HEK293 (cell line): ENCODE data around the gene TIAM1.

Experiments used
- CTCF ChIA-PET: fragments of 350-600 bp; formaldehyde crosslinking; extraction: SDS; loops from one replicate; lab custom pipeline; 2021; ENCODE audit warnings: antibody characterized with exemption; lab: Yijun Ruan, JAX
- POLR2A ChIA-PET: fragments of 300-600 bp; formaldehyde crosslinking; extraction: SDS; loops from one replicate; lab custom pipeline; 2020; ENCODE audit warnings: antibody characterized with exemption, inconsistent platforms; lab: Yijun Ruan, JAX
- H3K27ac ChIP-seq: fragments of 200-500 bp; sonication (Bioruptor generic); 2 replicates; pipeline ENCODE4 v1.5.1; 2014; ENCODE audit warnings: low read depth, low read length, control low read depth, inconsistent platforms; ENCODE audit errors: extremely low read depth
- H3K36me3 ChIP-seq, 2 experiments: fragments of 200-500 bp in 1 of 2; sonication (Bioruptor generic) in 1 of 2; 1 replicate in 1 of 2; 2 replicates in 1 of 2; pipeline ENCODE4 v1.5.1; 2014 to 2017; ENCODE audit warnings: inconsistent platforms in 2 of 2, low read length in 2 of 2; ENCODE audit not compliant: control insufficient read depth in 2 of 2, insufficient read depth in 1 of 2
- H3K4me1 ChIP-seq: fragments of 200-500 bp; sonication (Bioruptor generic); 2 replicates; pipeline ENCODE4 v1.5.1; 2014; ENCODE audit warnings: mild to moderate bottlenecking, low read length, inconsistent platforms; ENCODE audit not compliant: control insufficient read depth, insufficient read depth
- H3K4me3 ChIP-seq: 2 replicates; pipeline ENCODE4 v1.5.1; 2011; ENCODE audit warnings: low read depth, mild to moderate bottlenecking, control low read depth, low read length, moderate library complexity
- H3K9me3 ChIP-seq: fragments of 200-500 bp; sonication (Bioruptor generic); 2 replicates; pipeline ENCODE4 v1.5.1; 2014; ENCODE audit warnings: low read depth, low read length, inconsistent platforms; ENCODE audit not compliant: control insufficient read depth, insufficient read depth
- GLIS1 ChIP-seq: fragments of 450-650 bp; formaldehyde crosslinking; IDR thresholded peaks from 2 replicates; pipeline ENCODE4 v1.5.1; 2016; ENCODE audit warnings: missing biosample characterization, missing genetic modification characterization
- SETDB1 ChIP-seq: IDR thresholded peaks from one replicate; pipeline ENCODE4 v1.6.1; 2017; ENCODE audit warnings: mild to moderate bottlenecking, low read length, moderate library complexity, mixed read lengths; ENCODE audit not compliant: insufficient read length
- SP7 ChIP-seq: fragments of 450-650 bp; formaldehyde crosslinking; IDR thresholded peaks from 2 replicates; pipeline ENCODE4 v1.5.1; 2016; ENCODE audit warnings: missing biosample characterization, missing genetic modification characterization
- TRIM28 ChIP-seq: IDR thresholded peaks from 2 replicates; pipeline ENCODE4 v1.6.1; 2011; ENCODE audit warnings: low read length, control low read depth, borderline replicate concordance
- ZBTB21 ChIP-seq: fragments of 450-650 bp; formaldehyde crosslinking; IDR thresholded peaks from 2 replicates; pipeline ENCODE4 v1.5.1; 2017; ENCODE audit warnings: missing biosample characterization, missing genetic modification characterization
- ZNF10 ChIP-seq: fragments of 450-650 bp; formaldehyde crosslinking; IDR thresholded peaks from 2 replicates; pipeline ENCODE4 v1.5.1; 2017; ENCODE audit warnings: missing biosample characterization, missing genetic modification characterization
- ZNF132 ChIP-seq: fragments of 450-650 bp; formaldehyde crosslinking; IDR thresholded peaks from 2 replicates; pipeline ENCODE4 v1.5.1; 2017; ENCODE audit warnings: missing biosample characterization, missing genetic modification characterization, borderline replicate concordance
- ZNF2 ChIP-seq: fragments of 450-650 bp; formaldehyde crosslinking; IDR thresholded peaks from 2 replicates; pipeline ENCODE4 v1.5.1; 2016; ENCODE audit warnings: missing biosample characterization, missing genetic modification characterization
- ZNF202 ChIP-seq: fragments of 450-650 bp; formaldehyde crosslinking; IDR thresholded peaks from 2 replicates; pipeline ENCODE4 v1.5.1; 2016; ENCODE audit warnings: missing biosample characterization, missing genetic modification characterization, borderline replicate concordance
- ZNF302 ChIP-seq: fragments of 450-650 bp; formaldehyde crosslinking; IDR thresholded peaks from 2 replicates; pipeline ENCODE4 v1.5.1; 2016; ENCODE audit warnings: missing biosample characterization, missing genetic modification characterization, low read depth
- ZNF335 ChIP-seq: fragments of 450-650 bp; formaldehyde crosslinking; conservative IDR thresholded peaks from 2 replicates; pipeline ENCODE4 v1.5.1; 2016; ENCODE audit warnings: missing biosample characterization, missing genetic modification characterization
- ZNF391 ChIP-seq: fragments of 450-650 bp; formaldehyde crosslinking; IDR thresholded peaks from 2 replicates; pipeline ENCODE4 v1.5.1; 2016; ENCODE audit warnings: low read depth, missing biosample characterization, missing genetic modification characterization, borderline replicate concordance
- ZNF514 ChIP-seq: fragments of 450-650 bp; formaldehyde crosslinking; IDR thresholded peaks from 2 replicates; pipeline ENCODE4 v1.5.1; 2016; ENCODE audit warnings: missing biosample characterization, missing genetic modification characterization
- ZNF548 ChIP-seq: fragments of 450-650 bp; formaldehyde crosslinking; IDR thresholded peaks from 2 replicates; pipeline ENCODE4 v1.5.1; 2016; ENCODE audit warnings: missing biosample characterization, missing genetic modification characterization
- ZNF654 ChIP-seq: fragments of 450-650 bp; formaldehyde crosslinking; IDR thresholded peaks from 2 replicates; pipeline ENCODE4 v1.5.1; 2016; ENCODE audit warnings: low read depth, missing biosample characterization, missing genetic modification characterization
- ZNF747 ChIP-seq: fragments of 450-650 bp; formaldehyde crosslinking; IDR thresholded peaks from 2 replicates; pipeline ENCODE4 v1.5.1; 2016; ENCODE audit warnings: missing biosample characterization, missing genetic modification characterization
- ZNF791 ChIP-seq: fragments of 450-650 bp; formaldehyde crosslinking; IDR thresholded peaks from 2 replicates; pipeline ENCODE4 v1.5.1; 2016; ENCODE audit warnings: missing biosample characterization, missing genetic modification characterization
- TF ChIP-seq, protein P1 (sequence below): fragments of 450-650 bp; formaldehyde crosslinking; IDR thresholded peaks from 2 replicates; pipeline ENCODE4 v1.5.1; 2016; ENCODE audit warnings: missing biosample characterization, missing genetic modification characterization
- TF ChIP-seq, protein P2 (sequence below): fragments of 450-650 bp; formaldehyde crosslinking; IDR thresholded peaks from 2 replicates; pipeline ENCODE4 v1.5.1; 2017; ENCODE audit warnings: missing biosample characterization, missing genetic modification characterization
- TF ChIP-seq, protein P3 (sequence below): fragments of 450-650 bp; formaldehyde crosslinking; IDR thresholded peaks from 2 replicates; pipeline ENCODE4 v1.5.1; 2017; ENCODE audit warnings: missing biosample characterization, missing genetic modification characterization
- TF ChIP-seq, protein P4 (sequence below): fragments of 450-650 bp; formaldehyde crosslinking; IDR thresholded peaks from 2 replicates; pipeline ENCODE4 v1.5.1; 2016; ENCODE audit warnings: missing biosample characterization, missing genetic modification characterization, low read depth
- TF ChIP-seq, protein P5 (sequence below): fragments of 450-650 bp; formaldehyde crosslinking; IDR thresholded peaks from 2 replicates; pipeline ENCODE4 v1.5.1; 2016; ENCODE audit warnings: missing biosample characterization, missing genetic modification characterization, borderline replicate concordance

TIAM1 gene

DNA sequence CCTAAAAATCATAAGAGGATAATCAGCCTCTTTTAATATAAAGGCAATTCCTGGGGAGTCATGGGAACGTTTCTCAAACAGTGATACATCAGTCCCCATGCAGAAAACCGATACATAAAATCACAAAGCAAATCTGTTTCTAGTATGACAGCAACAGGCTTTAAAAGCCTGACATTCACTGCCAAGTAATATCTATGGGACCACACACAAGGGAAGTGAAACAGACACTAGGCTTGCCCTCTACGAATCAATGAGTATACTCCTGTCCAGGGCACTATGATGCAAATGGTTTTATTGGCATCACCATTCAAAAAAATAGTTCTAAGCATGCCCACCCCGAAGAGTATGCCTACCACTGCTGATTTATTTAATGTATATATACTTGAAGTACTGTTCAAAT is 54.4 kb downstream of the TIAM1 start:
- Histone ChIP-seq H3K27ac (no peak overlapping the region), H3K9me3 (no peaks in the 10 kb centered on the region), H3K4me3 (no peak overlapping the region), H3K4me1 (peaks cover 8% of the 10 kb centered on the region; the same call in 1 of the 2 replicates), H3K36me3 (no peaks in the 10 kb centered on the region)
- ChIA-PET POLR2A (no interaction called here), CTCF (no interaction called here)
- TF ChIP-seq ZNF548, result no peak
- no peak for TF ChIP-seq ZNF335
- TF ChIP-seq, protein P1, sequence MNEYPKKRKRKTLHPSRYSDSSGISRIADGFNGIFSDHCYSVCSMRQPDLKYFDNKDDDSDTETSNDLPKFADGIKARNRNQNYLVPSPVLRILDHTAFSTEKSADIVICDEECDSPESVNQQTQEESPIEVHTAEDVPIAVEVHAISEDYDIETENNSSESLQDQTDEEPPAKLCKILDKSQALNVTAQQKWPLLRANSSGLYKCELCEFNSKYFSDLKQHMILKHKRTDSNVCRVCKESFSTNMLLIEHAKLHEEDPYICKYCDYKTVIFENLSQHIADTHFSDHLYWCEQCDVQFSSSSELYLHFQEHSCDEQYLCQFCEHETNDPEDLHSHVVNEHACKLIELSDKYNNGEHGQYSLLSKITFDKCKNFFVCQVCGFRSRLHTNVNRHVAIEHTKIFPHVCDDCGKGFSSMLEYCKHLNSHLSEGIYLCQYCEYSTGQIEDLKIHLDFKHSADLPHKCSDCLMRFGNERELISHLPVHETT (tag by site-specific recombination), result no peak
- no peak for TF ChIP-seq ZNF654 (tag by site-specific recombination)
- no peak for TF ChIP-seq ZNF791 (tag by site-specific recombination)
- TF ChIP-seq ZBTB21, result no peak
- TF ChIP-seq, protein P2, sequence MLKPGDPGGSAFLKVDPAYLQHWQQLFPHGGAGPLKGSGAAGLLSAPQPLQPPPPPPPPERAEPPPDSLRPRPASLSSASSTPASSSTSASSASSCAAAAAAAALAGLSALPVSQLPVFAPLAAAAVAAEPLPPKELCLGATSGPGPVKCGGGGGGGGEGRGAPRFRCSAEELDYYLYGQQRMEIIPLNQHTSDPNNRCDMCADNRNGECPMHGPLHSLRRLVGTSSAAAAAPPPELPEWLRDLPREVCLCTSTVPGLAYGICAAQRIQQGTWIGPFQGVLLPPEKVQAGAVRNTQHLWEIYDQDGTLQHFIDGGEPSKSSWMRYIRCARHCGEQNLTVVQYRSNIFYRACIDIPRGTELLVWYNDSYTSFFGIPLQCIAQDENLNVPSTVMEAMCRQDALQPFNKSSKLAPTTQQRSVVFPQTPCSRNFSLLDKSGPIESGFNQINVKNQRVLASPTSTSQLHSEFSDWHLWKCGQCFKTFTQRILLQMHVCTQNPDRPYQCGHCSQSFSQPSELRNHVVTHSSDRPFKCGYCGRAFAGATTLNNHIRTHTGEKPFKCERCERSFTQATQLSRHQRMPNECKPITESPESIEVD (tag by site-specific recombination), result no peak
- TF ChIP-seq ZNF514 (tag by site-specific recombination), result no peak
- TF ChIP-seq ZNF2, result no peak
- TF ChIP-seq ZNF202, result no peak
- TF ChIP-seq GLIS1 (tag by site-specific recombination), result no peak
- TF ChIP-seq ZNF302, result no peak
- no peak for TF ChIP-seq SP7
- no peak for TF ChIP-seq ZNF132

DNA sequence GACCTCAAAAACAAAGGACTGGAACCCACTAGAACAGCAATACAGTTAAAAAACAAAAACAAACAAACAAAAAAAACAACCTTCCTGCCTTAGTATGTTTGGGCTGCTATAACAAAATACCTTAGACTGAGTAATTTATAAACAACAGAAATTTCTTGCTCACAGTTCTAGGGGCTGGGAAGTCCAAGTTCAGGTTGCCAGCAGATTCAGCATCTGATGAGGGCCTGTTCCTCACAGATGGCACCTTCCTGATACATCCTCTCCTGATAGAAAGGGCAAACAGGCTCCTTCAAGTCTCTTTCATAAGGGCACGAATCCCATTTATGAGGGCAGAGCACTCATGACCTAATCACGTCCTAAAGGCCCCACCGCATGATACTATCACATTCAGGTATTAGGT is 55.9 kb downstream of the TIAM1 start:
- no peaks in the 10 kb centered on the region for H3K9me3 ChIP-seq
- ChIA-PET POLR2A (no interaction called here), CTCF (interaction anchor here (0.5 kb wide), 1 partner anchor 318 kb away, joined by 4 read pairs; no protein-coding TSS in a partner anchor)
- TF ChIP-seq, protein P3, sequence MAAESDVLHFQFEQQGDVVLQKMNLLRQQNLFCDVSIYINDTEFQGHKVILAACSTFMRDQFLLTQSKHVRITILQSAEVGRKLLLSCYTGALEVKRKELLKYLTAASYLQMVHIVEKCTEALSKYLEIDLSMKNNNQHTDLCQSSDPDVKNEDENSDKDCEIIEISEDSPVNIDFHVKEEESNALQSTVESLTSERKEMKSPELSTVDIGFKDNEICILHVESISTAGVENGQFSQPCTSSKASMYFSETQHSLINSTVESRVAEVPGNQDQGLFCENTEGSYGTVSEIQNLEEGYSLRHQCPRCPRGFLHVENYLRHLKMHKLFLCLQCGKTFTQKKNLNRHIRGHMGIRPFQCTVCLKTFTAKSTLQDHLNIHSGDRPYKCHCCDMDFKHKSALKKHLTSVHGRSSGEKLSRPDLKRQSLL (tag by site-specific recombination), result no peak
- TF ChIP-seq SETDB1 (peak; percentile 50), ZNF10 (tag by site-specific recombination) (0 out of 2 replicates have a peak, but pooled peaks have one; percentile 26), ZNF391 (tag by site-specific recombination) (no peak), TRIM28 (peak; percentile 67; the same call in 1 of the 2 replicates)
- no peaks in the 10 kb centered on the region for H3K36me3 ChIP-seq
- H3K4me3 ChIP-seq, result no peak overlapping the region
- H3K4me1 ChIP-seq, result peaks cover 21% of the 10 kb centered on the region
- no peak overlapping the region for H3K27ac ChIP-seq

DNA sequence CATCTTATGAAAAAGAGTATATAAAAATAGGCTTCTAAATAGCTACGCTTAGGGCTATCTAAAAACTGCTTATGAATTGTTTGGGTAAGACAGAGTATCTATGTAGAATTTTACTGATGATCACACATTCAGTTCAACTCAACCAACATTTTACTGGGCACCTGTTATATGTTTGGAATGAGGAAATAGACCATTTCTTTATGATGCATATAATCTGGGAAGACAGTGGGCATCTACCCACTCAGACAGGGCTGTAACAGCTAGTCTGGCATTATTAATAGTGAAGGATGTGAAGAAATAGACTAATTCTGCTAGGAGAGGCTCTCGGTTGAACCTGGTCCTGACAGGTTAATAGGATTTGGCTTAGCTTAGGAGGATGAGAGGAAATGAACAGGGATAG is 56.9 kb downstream of the TIAM1 start:
- POLR2A ChIA-PET, result no interaction called here
- no peak overlapping the region for H3K27ac ChIP-seq
- no peaks in the 10 kb centered on the region for H3K36me3 ChIP-seq
- no peaks in the 10 kb centered on the region for H3K9me3 ChIP-seq
- no peak overlapping the region for H3K4me3 ChIP-seq
- peaks cover 25% of the 10 kb centered on the region for H3K4me1 ChIP-seq
- CTCF ChIA-PET, result interaction anchor here (0.7 to 1.2 kb wide), 2 partner anchors 179 to 294 kb away, joined by 3 read pairs; no protein-coding TSS in a partner anchor
- TF ChIP-seq ZNF747 (tag by site-specific recombination), result no peak
- TF ChIP-seq, protein P4, sequence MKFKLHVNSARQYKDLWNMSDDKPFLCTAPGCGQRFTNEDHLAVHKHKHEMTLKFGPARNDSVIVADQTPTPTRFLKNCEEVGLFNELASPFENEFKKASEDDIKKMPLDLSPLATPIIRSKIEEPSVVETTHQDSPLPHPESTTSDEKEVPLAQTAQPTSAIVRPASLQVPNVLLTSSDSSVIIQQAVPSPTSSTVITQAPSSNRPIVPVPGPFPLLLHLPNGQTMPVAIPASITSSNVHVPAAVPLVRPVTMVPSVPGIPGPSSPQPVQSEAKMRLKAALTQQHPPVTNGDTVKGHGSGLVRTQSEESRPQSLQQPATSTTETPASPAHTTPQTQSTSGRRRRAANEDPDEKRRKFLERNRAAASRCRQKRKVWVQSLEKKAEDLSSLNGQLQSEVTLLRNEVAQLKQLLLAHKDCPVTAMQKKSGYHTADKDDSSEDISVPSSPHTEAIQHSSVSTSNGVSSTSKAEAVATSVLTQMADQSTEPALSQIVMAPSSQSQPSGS (tag by site-specific recombination), result no peak
- TF ChIP-seq, protein P5, sequence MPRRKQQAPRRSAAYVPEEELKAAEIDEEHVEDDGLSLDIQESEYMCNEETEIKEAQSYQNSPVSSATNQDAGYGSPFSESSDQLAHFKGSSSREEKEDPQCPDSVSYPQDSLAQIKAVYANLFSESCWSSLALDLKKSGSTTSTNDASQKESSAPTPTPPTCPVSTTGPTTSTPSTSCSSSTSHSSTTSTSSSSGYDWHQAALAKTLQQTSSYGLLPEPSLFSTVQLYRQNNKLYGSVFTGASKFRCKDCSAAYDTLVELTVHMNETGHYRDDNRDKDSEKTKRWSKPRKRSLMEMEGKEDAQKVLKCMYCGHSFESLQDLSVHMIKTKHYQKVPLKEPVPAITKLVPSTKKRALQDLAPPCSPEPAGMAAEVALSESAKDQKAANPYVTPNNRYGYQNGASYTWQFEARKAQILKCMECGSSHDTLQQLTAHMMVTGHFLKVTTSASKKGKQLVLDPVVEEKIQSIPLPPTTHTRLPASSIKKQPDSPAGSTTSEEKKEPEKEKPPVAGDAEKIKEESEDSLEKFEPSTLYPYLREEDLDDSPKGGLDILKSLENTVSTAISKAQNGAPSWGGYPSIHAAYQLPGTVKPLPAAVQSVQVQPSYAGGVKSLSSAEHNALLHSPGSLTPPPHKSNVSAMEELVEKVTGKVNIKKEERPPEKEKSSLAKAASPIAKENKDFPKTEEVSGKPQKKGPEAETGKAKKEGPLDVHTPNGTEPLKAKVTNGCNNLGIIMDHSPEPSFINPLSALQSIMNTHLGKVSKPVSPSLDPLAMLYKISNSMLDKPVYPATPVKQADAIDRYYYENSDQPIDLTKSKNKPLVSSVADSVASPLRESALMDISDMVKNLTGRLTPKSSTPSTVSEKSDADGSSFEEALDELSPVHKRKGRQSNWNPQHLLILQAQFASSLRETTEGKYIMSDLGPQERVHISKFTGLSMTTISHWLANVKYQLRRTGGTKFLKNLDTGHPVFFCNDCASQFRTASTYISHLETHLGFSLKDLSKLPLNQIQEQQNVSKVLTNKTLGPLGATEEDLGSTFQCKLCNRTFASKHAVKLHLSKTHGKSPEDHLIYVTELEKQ (tag by site-specific recombination), result no peak
